ENCODE measurements around the gene FASTK.
"Not testable (repeated sequence)": the region's sequence is repeated elsewhere in the genome, so short reads cannot be mapped to it uniquely, and the experiment has no call there.

FASTK gene

GRCh38 chr7:151046603-151047573 is 33.7 kb downstream of the FASTK start:
- DNase-seq = peak; percentile 5

GRCh38 chr7:151045967-151046366 is 34.6 kb downstream of the FASTK start:
- DNase-seq = no peak

GRCh38 chr7:151045262-151045661 is 35.3 kb downstream of the FASTK start:
- DNase-seq = no peak

GRCh38 chr7:151043959-151044358 is 36.6 kb downstream of the FASTK start:
- no peak for DNase-seq

- DNase-seq = not testable (repeated sequence)
These were observed 37.2 kb downstream of the FASTK start for GRCh38 chr7:151043449-151043848.

GRCh38 chr7:151040616-151041375 is 39.8 kb downstream of the FASTK start:
- no peak for DNase-seq

- DNase-seq = no peak
These were observed 40.6 kb downstream of the FASTK start for GRCh38 chr7:151039850-151040548.

- DNase-seq = no peak
These were observed 41.4 kb downstream of the FASTK start for GRCh38 chr7:151038951-151039849.

- no peak for DNase-seq
These were observed 44.7 kb downstream of the FASTK start for GRCh38 chr7:151035902-151036301.

GRCh38 chr7:151035026-151035717 is 45.4 kb downstream of the FASTK start:
- DNase-seq = no peak

GRCh38 chr7:151034312-151035025 is 46.1 kb downstream of the FASTK start:
- DNase-seq = no peak

- DNase-seq = no peak
These were observed 46.8 kb downstream of the FASTK start for GRCh38 chr7:151033864-151034249.

GRCh38 chr7:151032936-151033863 is 47.4 kb downstream of the FASTK start:
- DNase-seq = no peak

- no peak for DNase-seq
These were observed 49.6 kb downstream of the FASTK start for GRCh38 chr7:151031011-151031410.

- no peak for DNase-seq
These were observed 51.6 kb downstream of the FASTK start for GRCh38 chr7:151028948-151029501.

GRCh38 chr7:151028131-151028947 is 52.3 kb downstream of the FASTK start, which contains the start of gene ABCB8:
TSS of gene ABCB8 (plus strand) at chr7:151028450. CDS start at chr7:151028516, 66 bp downstream.
- DNase-seq = peak; percentile 82

GRCh38 chr7:151027728-151028130 is 52.9 kb downstream of the FASTK start:
- not testable (repeated sequence) for DNase-seq

Measured in NCI-H510A treated with DMSO at 0.1 percent for 48 hours (cell line).